OCI-LY3 (cell line): Measurements from ENCODE around the gene TEDC1.

Experiments
- H2AFZ ChIP-seq: fragments of 200-600, 300-600 bp; shearing (Covaris generic); 2 replicates; pipeline ENCODE4 v1.6.0; 2014; ENCODE audit warnings: antibody characterized with exemption, low read depth, low read length
- H3K27ac ChIP-seq: fragments of 200-600, 300-600 bp; sonication (generic); 2 replicates; pipeline ENCODE4 v1.5.1; 2014; ENCODE audit warnings: mild to moderate bottlenecking, low read length, moderate library complexity, mixed read lengths
- H3K27me3 ChIP-seq: fragments of 200-600, 300-600 bp; sonication (generic); 2 replicates; pipeline ENCODE4 v1.6.1; 2014; ENCODE audit warnings: low read depth, low read length, mixed read lengths
- H3K36me3 ChIP-seq: fragments of 200-600, 300-600 bp; sonication (generic); replicated peaks from 2 replicates; pipeline ENCODE3; 2014; ENCODE audit warnings: low read depth, low read length, mixed read lengths
- H3K4me1 ChIP-seq: fragments of 300-600, 200-600 bp; sonication (generic); 2 replicates; pipeline ENCODE4 v1.6.1; 2014; ENCODE audit warnings: low read length, mixed read lengths
- H3K4me2 ChIP-seq: fragments of 200-600, 300-600 bp; sonication (generic); 2 replicates; pipeline ENCODE4 v1.6.1; 2014; ENCODE audit warnings: low read length, mixed read lengths
- H3K4me3 ChIP-seq: fragments of 300-600, 200-600 bp; sonication (generic); 2 replicates; pipeline ENCODE4 v1.5.1; 2014; ENCODE audit warnings: antibody characterized with exemption, mild to moderate bottlenecking, low read length, moderate library complexity
- H3K79me2 ChIP-seq: fragments of 300-600, 200-600 bp; shearing (Covaris generic); 2 replicates; pipeline ENCODE4 v1.6.1; 2014; ENCODE audit warnings: mild to moderate bottlenecking, low read length, mixed read lengths
- H3K9ac ChIP-seq: fragments of 300-600, 200-600 bp; shearing (Covaris generic); 2 replicates; pipeline ENCODE4 v1.6.0; 2014; ENCODE audit warnings: mild to moderate bottlenecking, low read length, moderate library complexity
- H3K9me3 ChIP-seq: fragments of 200-600, 300-600 bp; shearing (Covaris generic); 2 replicates; pipeline ENCODE4 v1.6.1; 2014; ENCODE audit warnings: low read length, mixed read lengths; ENCODE audit not compliant: insufficient read depth
- H4K20me1 ChIP-seq: fragments of 200-600, 300-600 bp; sonication (generic); 2 replicates; pipeline ENCODE4 v1.6.1; 2016; ENCODE audit warnings: low read length, mixed read lengths; ENCODE audit not compliant: insufficient read depth
- EZH2phosphoT487 ChIP-seq: fragments of 200-600 bp; shearing (Covaris generic); IDR thresholded peaks from 2 replicates; pipeline ENCODE4 v1.6.1; 2018; ENCODE audit warnings: antibody characterized with exemption, mixed run types, low read depth
- TF ChIP-seq, protein P1 (sequence below): fragments of 200-600, 300-600 bp; sonication (generic); IDR thresholded peaks from 2 replicates; pipeline ENCODE4 v1.5.1; 2014; ENCODE audit warnings: antibody characterized with exemption, low read length, low read depth

TEDC1 gene

DNA sequence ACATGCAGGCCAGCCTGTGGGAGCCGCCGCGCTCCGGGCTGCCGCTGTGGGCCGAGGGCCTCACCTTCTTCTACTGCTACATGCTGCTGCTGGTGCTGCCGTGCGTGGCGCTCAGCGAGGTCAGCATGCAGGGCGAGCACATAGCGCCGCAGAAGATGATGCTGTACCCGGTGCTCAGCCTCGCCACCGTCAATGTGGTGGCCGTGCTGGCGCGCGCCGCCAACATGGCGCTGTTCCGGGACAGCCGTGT is 38.2 kb downstream of the TEDC1 start:
- Histone ChIP-seq H3K4me2 (no peak overlapping the region), H3K27me3 (peaks cover 19% of the 10 kb centered on the region), H4K20me1 (no peaks in the 10 kb centered on the region)

DNA sequence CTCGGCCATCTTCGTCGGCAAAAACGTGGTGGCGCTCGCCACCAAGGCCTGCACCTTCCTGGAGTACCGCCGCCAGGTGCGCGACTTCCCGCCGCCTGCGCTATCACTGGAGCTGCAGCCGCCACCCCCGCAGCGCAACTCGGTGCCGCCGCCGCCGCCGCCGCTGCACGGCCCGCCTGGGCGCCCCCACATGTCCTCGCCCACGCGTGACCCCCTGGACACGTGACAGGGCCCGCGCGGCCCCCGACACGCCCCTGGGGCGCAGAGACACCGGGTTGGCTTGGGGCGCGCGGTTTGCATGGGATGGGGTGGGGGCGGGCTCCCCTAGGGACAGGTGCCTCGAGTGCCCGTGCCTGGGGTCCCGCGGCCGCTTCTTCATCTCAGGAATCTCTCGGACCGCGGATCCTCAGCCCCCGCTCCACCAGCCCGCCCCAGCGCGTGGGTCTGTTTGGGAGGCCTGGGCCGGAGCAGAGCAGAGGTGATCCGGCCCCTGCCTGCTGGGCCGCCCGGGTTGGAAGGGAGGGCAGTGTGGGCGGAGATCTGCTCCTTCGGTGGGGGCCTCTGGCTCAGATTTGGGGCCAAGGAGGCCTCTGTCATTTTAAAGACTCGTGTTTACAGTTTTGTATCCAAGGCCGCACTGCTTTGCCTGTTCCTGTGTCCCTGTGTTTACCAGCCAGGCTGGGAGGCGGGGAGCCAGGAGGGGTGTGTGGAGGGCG is 38.7 kb downstream of the TEDC1 start:
- H3K9ac ChIP-seq, result no peak overlapping the region
- TF ChIP-seq, protein P1, sequence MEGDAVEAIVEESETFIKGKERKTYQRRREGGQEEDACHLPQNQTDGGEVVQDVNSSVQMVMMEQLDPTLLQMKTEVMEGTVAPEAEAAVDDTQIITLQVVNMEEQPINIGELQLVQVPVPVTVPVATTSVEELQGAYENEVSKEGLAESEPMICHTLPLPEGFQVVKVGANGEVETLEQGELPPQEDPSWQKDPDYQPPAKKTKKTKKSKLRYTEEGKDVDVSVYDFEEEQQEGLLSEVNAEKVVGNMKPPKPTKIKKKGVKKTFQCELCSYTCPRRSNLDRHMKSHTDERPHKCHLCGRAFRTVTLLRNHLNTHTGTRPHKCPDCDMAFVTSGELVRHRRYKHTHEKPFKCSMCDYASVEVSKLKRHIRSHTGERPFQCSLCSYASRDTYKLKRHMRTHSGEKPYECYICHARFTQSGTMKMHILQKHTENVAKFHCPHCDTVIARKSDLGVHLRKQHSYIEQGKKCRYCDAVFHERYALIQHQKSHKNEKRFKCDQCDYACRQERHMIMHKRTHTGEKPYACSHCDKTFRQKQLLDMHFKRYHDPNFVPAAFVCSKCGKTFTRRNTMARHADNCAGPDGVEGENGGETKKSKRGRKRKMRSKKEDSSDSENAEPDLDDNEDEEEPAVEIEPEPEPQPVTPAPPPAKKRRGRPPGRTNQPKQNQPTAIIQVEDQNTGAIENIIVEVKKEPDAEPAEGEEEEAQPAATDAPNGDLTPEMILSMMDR, result no peak
- TF ChIP-seq EZH2phosphoT487, result no peak
- H3K4me2 ChIP-seq, result no peak overlapping the region
- H3K79me2 ChIP-seq, result no peaks in the 10 kb centered on the region
- H4K20me1 ChIP-seq, result no peaks in the 10 kb centered on the region
- H2AFZ ChIP-seq, result no peak overlapping the region
- H3K9me3 ChIP-seq, result no peaks in the 10 kb centered on the region
- H3K4me1 ChIP-seq, result no peaks in the 10 kb centered on the region
- H3K27me3 ChIP-seq, result peaks cover 17% of the 10 kb centered on the region; the same call in 1 of the 2 replicates
- H3K36me3 ChIP-seq, result no peaks in the 10 kb centered on the region
- H3K27ac ChIP-seq, result no peak overlapping the region
- H3K4me3 ChIP-seq, result no peak overlapping the region

More for the DNA sequence above, 38.2 kb downstream of the TEDC1 start:
- no peaks in the 10 kb centered on the region for H3K79me2 ChIP-seq
- H3K27ac ChIP-seq, result no peak overlapping the region
- no peak overlapping the region for H2AFZ ChIP-seq
- no peak overlapping the region for H3K9ac ChIP-seq
- H3K4me1 ChIP-seq, result no peaks in the 10 kb centered on the region
- no peaks in the 10 kb centered on the region for H3K36me3 ChIP-seq
- no peak overlapping the region for H3K4me3 ChIP-seq
- no peaks in the 10 kb centered on the region for H3K9me3 ChIP-seq
- no peak for TF ChIP-seq EZH2phosphoT487
- TF ChIP-seq, protein P1, result no peak

DNA sequence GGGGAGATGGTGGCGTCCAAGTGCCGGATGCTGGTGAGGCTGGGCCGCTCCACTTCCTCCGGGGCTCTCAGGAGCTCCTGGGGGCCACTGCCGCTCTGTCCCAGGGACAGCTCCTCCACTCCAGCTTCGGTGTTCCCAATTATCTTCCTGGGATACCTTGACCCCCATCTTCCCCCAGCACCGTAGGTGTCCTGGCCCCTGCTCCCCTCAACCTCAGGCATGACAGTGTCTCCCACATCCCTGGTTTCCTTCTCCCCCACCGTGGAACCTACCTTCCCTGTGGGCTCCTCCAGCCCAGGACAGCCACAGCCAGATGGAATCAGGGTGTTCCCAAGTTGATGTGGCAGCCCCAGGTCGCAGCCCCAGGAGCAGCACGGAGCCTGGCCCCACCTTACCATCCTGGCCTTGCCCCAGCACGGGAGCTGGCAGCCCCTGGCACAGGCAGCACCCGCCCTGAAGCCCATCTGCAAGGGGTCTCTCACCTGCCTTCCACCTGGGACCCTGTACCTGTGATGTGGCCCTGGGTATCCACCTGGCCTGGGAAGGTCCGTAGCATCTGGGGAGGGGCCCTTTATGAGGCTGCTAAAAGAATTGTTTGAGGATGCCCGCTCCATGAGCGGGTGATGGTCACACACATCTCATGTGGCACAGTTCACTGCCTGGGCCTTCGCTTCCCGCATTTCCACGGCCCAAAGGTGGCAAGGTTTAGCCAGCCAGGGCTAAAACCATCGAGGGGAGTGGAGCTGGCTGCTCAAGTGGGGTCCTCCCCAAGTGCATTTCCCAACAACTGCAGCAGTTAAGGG is 39.4 kb downstream of the TEDC1 start:
- TF ChIP-seq, protein P1, result no peak
- TF ChIP-seq EZH2phosphoT487, result no peak
- no peaks in the 10 kb centered on the region for H3K4me1 ChIP-seq
- H3K36me3 ChIP-seq, result no peaks in the 10 kb centered on the region
- H3K4me3 ChIP-seq, result no peak overlapping the region
- no peak overlapping the region for H3K4me2 ChIP-seq
- H3K9ac ChIP-seq, result no peak overlapping the region
- peaks cover 13% of the 10 kb centered on the region; the same call in 1 of the 2 replicates for H3K27me3 ChIP-seq
- no peaks in the 10 kb centered on the region for H3K9me3 ChIP-seq
- H4K20me1 ChIP-seq, result no peaks in the 10 kb centered on the region
- H2AFZ ChIP-seq, result no peak overlapping the region
- no peak overlapping the region for H3K27ac ChIP-seq
- no peaks in the 10 kb centered on the region for H3K79me2 ChIP-seq

DNA sequence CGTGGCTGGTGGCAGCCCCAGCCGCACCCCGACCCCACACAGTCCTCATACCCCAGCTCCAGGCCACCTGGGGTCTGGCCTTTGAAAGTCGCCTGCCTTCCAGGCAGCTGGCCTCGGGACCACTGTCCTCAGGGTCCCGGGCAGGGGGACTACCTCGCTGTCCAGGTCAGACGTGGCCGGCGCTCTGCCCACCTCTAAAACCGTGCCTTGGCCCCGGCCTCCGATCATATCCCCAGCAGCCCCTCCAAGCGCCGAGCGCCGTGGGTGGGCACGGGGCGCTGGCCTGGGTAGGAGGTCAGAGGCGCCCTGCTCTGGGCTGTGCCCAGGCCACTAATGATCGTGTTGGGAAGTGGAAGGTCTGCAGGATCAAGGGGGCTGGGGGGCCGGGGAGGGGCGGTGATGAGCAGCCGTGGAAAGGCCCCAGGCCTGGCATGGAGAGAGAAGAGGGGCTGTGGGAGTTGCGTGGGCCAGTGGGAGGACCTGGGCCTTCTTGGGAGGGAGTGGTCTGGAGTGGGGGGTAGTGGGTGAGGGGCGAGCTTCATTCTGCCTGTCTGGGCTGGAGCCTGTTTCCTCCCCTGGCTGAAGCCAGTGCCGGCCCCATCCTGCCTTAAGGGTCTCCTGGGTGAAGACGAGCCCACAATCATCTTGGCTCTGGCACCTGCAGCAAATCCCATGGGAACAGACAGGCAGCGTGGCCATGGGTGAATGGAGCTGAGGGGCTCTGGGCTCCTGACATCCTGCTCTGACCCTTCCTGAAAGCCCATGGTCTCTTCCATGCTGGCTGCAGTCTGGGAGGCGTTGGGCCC is 40.2 kb downstream of the TEDC1 start:
- H3K4me1 ChIP-seq, result no peaks in the 10 kb centered on the region
- H3K4me3 ChIP-seq, result no peak overlapping the region
- peaks cover 13% of the 10 kb centered on the region; the same call in 1 of the 2 replicates for H3K27me3 ChIP-seq
- H3K79me2 ChIP-seq, result no peaks in the 10 kb centered on the region
- no peaks in the 10 kb centered on the region for H4K20me1 ChIP-seq
- H3K36me3 ChIP-seq, result no peaks in the 10 kb centered on the region
- no peak overlapping the region for H3K27ac ChIP-seq
- no peak overlapping the region for H3K4me2 ChIP-seq
- H2AFZ ChIP-seq, result no peak overlapping the region
- H3K9ac ChIP-seq, result no peak overlapping the region
- TF ChIP-seq, protein P1, result no peak
- TF ChIP-seq EZH2phosphoT487, result no peak
- no peaks in the 10 kb centered on the region for H3K9me3 ChIP-seq
